HepG2 (cell line): Measurements from ENCODE around the gene ZNF503. TPM values are rescaled to one million over a fixed set of nuclear protein-coding genes. Genes with fewer than 3 reads are reported as not detected.

ENCODE experiments used
- CAMTA2 ChIP-seq: sonication (generic); formaldehyde crosslinking; IDR thresholded peaks from 2 replicates; pipeline ENCODE4 v1.4.0; 2020; ENCODE audit warnings: mild to moderate bottlenecking, missing genetic modification reagents, borderline replicate concordance
- NKX3-1 ChIP-seq: sonication (generic); formaldehyde crosslinking; IDR thresholded peaks from 2 replicates; pipeline ENCODE4 v1.5.0; 2020; ENCODE audit warnings: missing genetic modification reagents
- RAD21 ChIP-seq: fragments of 450-650 bp; formaldehyde crosslinking; IDR thresholded peaks from 2 replicates; pipeline ENCODE4 v1.5.0; 2020; ENCODE audit warnings: mild to moderate bottlenecking
- RXRB ChIP-seq: IDR thresholded peaks from 2 replicates; pipeline ENCODE4 v1.6.1; 2016; ENCODE audit warnings: borderline replicate concordance, missing genetic modification reagents, missing compliant biosample characterization
- ZNF572 ChIP-seq: sonication (generic); formaldehyde crosslinking; IDR thresholded peaks from 2 replicates; pipeline ENCODE4 v1.5.1; 2020; ENCODE audit warnings: mild to moderate bottlenecking, missing genetic modification reagents
- ZSCAN20 ChIP-seq: sonication (generic); formaldehyde crosslinking; IDR thresholded peaks from 2 replicates; pipeline ENCODE4 v1.4.0; 2020; ENCODE audit warnings: missing genetic modification reagents, mild to moderate bottlenecking, borderline replicate concordance
- polyA plus RNA-seq, 8 experiments: library from polyadenylated mRNA; depleted of rRNA in 3 of 8; stranded (reverse) in 7 of 8; unstranded in 1 of 8; fragments of >200 nt; fragmentation: Illumina TruSeq in 4 of 8; extraction: Trizol in 4 of 8; gene quantifications; 2 replicates each; pipeline versions ENCODE4 v1.2.1 to v1.2.3, GENCODE V29; 2011 to 2016; ENCODE audit warnings: low read depth in 4 of 8, missing spikeins in 1 of 8, mixed read lengths in 1 of 8; ENCODE audit not compliant: insufficient read depth in 1 of 8
- total RNA-seq, 5 experiments: library from RNA; depleted of rRNA; stranded (reverse); fragments of >200 nt; fragmentation: Illumina TruSeq; extraction: Trizol; gene quantifications; 2 replicates each; pipeline ENCODE4 v1.2.3, GENCODE V29; 2016; ENCODE audit warnings: low read depth in 1 of 5
- TF ChIP-seq, protein P1 (sequence below): sonication (generic); formaldehyde crosslinking; IDR thresholded peaks from 2 replicates; pipeline ENCODE4 v1.4.0; 2020; ENCODE audit warnings: low read depth, mild to moderate bottlenecking, missing genetic modification reagents
- TF ChIP-seq, protein P2 (sequence below): sonication (generic); formaldehyde crosslinking; IDR thresholded peaks from 2 replicates; pipeline ENCODE4 v1.8.0; 2022; ENCODE audit warnings: low read depth, missing genetic modification reagents
- TF ChIP-seq, protein P3 (sequence below): sonication (generic); formaldehyde crosslinking; IDR thresholded peaks from 2 replicates; pipeline ENCODE4 v1.4.0; 2020; ENCODE audit warnings: missing genetic modification reagents, borderline replicate concordance
- TF ChIP-seq, protein P4 (sequence below): IDR thresholded peaks from 2 replicates; pipeline ENCODE4 v1.6.1; 2016; ENCODE audit warnings: missing compliant biosample characterization, missing genetic modification reagents, borderline replicate concordance
- TF ChIP-seq, protein P5 (sequence below): sonication (generic); formaldehyde crosslinking; IDR thresholded peaks from 2 replicates; pipeline ENCODE4 v1.4.0; 2020; ENCODE audit warnings: mild to moderate bottlenecking, low read depth, missing genetic modification reagents
- TF ChIP-seq, protein P6 (sequence below): IDR thresholded peaks from 2 replicates; pipeline ENCODE4 v1.6.1; 2016; ENCODE audit warnings: low read depth, borderline replicate concordance
- TF ChIP-seq, protein P7 (sequence below): sonication (generic); formaldehyde crosslinking; IDR thresholded peaks from 2 replicates; pipeline ENCODE4 v1.8.0; 2022; ENCODE audit warnings: mild to moderate bottlenecking, missing genetic modification reagents; ENCODE audit not compliant: insufficient replicate concordance
- TF ChIP-seq, protein P8 (sequence below): IDR thresholded peaks from 2 replicates; pipeline ENCODE4 v1.6.1; 2016; ENCODE audit warnings: control low read depth
- TF ChIP-seq, protein P9 (sequence below): sonication (generic); formaldehyde crosslinking; IDR thresholded peaks from 2 replicates; pipeline ENCODE4 v1.4.0; 2020; ENCODE audit warnings: mild to moderate bottlenecking, missing genetic modification reagents

Gene ZNF503
- total and polyA plus RNA-seq, 2 of the 13 experiments (the other 11 are each of a cell fraction or from before 2014, with no cell fraction given) = 2.7 to 8.3 TPM

DNA sequence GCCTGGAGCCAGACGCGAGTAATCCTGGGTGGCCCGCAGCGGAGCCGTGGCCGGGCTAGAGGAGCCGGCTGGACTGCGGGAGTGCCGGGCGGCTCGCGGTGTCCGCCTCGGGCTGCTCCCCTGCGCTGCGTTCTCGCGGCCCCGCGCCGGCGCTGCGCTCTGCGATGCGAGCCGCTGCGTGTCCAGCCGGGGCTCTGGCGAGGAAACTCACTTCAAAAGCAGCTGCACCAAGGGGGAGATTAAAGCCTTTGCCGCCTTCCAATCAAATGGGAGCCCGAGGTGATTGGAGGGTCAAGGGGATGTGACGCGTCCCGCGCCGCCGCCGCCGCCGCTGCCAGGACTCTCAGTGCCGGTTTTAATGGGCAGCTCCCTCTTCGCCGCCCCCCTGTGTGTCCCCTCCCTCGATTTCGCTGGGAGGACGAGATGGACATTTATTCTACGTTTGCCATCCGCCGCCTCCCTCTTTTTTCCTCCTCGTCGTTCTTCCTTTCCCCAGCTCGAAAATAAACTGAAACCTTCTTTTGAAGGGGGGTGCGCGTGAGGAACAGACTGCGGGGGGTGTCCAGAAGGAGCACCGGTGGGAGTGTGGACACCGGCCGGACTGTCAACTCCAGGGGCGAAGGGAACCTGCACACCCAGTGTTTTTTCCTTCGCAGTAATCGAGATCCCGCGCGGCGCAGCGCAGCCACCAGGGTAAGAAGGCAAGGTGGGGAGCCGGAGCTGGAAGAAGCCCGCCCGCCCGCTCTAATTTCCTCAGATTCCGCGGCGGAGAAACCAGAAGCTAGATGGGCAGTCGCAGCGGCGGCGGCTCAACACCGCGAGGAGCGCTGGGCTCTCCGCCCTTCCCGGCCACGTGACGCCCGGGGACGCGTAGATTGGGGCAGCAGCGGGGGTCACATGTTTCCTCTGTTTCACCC, at the start of gene ZNF503 (continued):
- TF ChIP-seq, protein P1, sequence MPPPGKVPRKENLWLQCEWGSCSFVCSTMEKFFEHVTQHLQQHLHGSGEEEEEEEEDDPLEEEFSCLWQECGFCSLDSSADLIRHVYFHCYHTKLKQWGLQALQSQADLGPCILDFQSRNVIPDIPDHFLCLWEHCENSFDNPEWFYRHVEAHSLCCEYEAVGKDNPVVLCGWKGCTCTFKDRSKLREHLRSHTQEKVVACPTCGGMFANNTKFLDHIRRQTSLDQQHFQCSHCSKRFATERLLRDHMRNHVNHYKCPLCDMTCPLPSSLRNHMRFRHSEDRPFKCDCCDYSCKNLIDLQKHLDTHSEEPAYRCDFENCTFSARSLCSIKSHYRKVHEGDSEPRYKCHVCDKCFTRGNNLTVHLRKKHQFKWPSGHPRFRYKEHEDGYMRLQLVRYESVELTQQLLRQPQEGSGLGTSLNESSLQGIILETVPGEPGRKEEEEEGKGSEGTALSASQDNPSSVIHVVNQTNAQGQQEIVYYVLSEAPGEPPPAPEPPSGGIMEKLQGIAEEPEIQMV (CRISPR knock-in tag) = no peak
- TF ChIP-seq, protein P2, sequence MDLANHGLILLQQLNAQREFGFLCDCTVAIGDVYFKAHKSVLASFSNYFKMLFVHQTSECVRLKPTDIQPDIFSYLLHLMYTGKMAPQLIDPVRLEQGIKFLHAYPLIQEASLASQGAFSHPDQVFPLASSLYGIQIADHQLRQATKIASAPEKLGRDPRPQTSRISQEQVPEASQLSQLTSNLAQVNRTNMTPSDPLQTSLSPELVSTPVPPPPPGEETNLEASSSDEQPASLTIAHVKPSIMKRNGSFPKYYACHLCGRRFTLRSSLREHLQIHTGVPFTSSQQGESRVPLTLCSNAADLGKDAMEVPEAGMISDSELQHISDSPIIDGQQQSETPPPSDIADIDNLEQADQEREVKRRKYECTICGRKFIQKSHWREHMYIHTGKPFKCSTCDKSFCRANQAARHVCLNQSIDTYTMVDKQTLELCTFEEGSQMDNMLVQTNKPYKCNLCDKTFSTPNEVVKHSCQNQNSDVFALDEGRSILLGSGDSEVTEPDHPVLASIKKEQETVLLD (CRISPR knock-in tag) = peak; percentile 12; the same call in 1 of the 2 replicates
- TF ChIP-seq, protein P3, sequence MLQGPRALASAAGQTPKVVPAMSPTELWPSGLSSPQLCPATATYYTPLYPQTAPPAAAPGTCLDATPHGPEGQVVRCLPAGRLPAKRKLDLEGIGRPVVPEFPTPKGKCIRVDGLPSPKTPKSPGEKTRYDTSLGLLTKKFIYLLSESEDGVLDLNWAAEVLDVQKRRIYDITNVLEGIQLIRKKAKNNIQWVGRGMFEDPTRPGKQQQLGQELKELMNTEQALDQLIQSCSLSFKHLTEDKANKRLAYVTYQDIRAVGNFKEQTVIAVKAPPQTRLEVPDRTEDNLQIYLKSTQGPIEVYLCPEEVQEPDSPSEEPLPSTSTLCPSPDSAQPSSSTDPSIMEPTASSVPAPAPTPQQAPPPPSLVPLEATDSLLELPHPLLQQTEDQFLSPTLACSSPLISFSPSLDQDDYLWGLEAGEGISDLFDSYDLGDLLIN (CRISPR knock-in tag) = no peak
- TF ChIP-seq RXRB (peak; percentile 74), RAD21 (CRISPR knock-in tag) (peak; percentile 71), ZSCAN20 (CRISPR knock-in tag) (no peak), CAMTA2 (CRISPR knock-in tag) (no peak), NKX3-1 (CRISPR knock-in tag) (peak; percentile 63; the same call in 1 of the 2 replicates), ZNF572 (0 out of 2 replicates have a peak, but pooled peaks have one; percentile 42)
- TF ChIP-seq, protein P4, sequence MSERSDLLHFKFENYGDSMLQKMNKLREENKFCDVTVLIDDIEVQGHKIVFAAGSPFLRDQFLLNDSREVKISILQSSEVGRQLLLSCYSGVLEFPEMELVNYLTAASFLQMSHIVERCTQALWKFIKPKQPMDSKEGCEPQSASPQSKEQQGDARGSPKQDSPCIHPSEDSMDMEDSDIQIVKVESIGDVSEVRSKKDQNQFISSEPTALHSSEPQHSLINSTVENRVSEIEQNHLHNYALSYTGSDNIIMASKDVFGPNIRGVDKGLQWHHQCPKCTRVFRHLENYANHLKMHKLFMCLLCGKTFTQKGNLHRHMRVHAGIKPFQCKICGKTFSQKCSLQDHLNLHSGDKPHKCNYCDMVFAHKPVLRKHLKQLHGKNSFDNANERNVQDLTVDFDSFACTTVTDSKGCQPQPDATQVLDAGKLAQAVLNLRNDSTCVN = no peak; the same call in 1 of the 2 replicates
- TF ChIP-seq, protein P5, sequence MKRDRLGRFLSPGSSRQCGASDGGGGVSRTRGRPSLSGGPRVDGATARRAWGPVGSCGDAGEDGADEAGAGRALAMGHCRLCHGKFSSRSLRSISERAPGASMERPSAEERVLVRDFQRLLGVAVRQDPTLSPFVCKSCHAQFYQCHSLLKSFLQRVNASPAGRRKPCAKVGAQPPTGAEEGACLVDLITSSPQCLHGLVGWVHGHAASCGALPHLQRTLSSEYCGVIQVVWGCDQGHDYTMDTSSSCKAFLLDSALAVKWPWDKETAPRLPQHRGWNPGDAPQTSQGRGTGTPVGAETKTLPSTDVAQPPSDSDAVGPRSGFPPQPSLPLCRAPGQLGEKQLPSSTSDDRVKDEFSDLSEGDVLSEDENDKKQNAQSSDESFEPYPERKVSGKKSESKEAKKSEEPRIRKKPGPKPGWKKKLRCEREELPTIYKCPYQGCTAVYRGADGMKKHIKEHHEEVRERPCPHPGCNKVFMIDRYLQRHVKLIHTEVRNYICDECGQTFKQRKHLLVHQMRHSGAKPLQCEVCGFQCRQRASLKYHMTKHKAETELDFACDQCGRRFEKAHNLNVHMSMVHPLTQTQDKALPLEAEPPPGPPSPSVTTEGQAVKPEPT (CRISPR knock-in tag) = no peak; the same call in 1 of the 2 replicates
- TF ChIP-seq, protein P6, sequence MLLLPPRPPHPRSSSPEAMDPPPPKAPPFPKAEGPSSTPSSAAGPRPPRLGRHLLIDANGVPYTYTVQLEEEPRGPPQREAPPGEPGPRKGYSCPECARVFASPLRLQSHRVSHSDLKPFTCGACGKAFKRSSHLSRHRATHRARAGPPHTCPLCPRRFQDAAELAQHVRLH = no peak
- TF ChIP-seq, protein P7, sequence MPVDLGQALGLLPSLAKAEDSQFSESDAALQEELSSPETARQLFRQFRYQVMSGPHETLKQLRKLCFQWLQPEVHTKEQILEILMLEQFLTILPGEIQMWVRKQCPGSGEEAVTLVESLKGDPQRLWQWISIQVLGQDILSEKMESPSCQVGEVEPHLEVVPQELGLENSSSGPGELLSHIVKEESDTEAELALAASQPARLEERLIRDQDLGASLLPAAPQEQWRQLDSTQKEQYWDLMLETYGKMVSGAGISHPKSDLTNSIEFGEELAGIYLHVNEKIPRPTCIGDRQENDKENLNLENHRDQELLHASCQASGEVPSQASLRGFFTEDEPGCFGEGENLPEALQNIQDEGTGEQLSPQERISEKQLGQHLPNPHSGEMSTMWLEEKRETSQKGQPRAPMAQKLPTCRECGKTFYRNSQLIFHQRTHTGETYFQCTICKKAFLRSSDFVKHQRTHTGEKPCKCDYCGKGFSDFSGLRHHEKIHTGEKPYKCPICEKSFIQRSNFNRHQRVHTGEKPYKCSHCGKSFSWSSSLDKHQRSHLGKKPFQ (CRISPR knock-in tag) = no peak
- TF ChIP-seq, protein P8, sequence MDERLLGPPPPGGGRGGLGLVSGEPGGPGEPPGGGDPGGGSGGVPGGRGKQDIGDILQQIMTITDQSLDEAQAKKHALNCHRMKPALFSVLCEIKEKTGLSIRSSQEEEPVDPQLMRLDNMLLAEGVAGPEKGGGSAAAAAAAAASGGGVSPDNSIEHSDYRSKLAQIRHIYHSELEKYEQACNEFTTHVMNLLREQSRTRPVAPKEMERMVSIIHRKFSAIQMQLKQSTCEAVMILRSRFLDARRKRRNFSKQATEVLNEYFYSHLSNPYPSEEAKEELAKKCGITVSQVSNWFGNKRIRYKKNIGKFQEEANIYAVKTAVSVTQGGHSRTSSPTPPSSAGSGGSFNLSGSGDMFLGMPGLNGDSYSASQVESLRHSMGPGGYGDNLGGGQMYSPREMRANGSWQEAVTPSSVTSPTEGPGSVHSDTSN (CRISPR knock-in tag) = peak; percentile 30; the same call in 1 of the 2 replicates
- TF ChIP-seq, protein P9, sequence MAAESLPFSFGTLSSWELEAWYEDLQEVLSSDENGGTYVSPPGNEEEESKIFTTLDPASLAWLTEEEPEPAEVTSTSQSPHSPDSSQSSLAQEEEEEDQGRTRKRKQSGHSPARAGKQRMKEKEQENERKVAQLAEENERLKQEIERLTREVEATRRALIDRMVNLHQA (CRISPR knock-in tag) = no peak
